ENCODE measurements around the gene DUSP16. TPM values are rescaled to one million over a fixed set of nuclear protein-coding genes. Genes with fewer than 3 reads are reported as not detected.
"Not testable (repeated sequence)": the region's sequence is repeated elsewhere in the genome, so short reads cannot be mapped to it uniquely, and the experiment has no call there.

The DUSP16 gene, protein sequence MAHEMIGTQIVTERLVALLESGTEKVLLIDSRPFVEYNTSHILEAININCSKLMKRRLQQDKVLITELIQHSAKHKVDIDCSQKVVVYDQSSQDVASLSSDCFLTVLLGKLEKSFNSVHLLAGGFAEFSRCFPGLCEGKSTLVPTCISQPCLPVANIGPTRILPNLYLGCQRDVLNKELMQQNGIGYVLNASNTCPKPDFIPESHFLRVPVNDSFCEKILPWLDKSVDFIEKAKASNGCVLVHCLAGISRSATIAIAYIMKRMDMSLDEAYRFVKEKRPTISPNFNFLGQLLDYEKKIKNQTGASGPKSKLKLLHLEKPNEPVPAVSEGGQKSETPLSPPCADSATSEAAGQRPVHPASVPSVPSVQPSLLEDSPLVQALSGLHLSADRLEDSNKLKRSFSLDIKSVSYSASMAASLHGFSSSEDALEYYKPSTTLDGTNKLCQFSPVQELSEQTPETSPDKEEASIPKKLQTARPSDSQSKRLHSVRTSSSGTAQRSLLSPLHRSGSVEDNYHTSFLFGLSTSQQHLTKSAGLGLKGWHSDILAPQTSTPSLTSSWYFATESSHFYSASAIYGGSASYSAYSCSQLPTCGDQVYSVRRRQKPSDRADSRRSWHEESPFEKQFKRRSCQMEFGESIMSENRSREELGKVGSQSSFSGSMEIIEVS
- total RNA-seq = 9.2 and 13.1 TPM in 2 replicates

DNA sequence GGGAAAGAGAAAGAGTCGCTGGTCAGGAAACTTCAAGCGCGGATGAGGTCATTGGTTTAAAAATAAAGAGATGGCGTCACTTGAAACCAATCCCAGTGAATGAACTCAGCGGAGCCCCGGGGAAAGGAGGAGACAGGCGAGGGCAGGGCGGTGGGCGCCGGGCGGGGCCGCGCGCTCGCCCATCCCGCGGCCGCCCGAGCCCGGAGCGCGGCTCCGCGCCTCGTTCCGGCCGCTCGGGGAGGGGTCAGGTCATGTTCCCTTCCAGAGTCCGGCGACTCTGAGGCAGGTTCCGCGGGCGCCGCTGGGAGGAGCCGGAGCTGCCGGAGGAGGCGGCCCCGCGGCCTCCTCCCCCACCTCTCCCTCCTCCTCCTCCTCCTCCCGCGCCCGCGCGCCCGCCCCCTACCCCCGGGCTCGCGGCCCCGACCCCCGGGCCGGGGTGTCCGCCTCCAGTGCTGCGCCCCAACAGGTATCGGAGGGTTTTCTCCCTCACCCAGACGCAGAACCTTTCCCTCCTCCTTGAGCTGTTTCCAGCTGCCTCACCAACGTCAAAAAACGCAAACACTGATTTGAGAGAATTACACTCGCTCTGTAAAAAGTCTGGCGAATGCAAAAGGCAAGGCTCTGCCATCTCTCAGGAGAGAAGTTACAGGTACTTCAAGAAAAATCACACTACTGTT is at the start of gene DUSP16:
Gene DUSP16 (minus strand): TSS at position 279 of the 677 bp plus-strand sequence. CDS start 41,765 bp downstream, outside the sequence.
- peak; percentile 95 for DNase-seq

GRCh38 chr12:12612358-12612757 is 49.7 kb upstream of the DUSP16 start:
- DNase-seq = peak; percentile 69

DNA sequence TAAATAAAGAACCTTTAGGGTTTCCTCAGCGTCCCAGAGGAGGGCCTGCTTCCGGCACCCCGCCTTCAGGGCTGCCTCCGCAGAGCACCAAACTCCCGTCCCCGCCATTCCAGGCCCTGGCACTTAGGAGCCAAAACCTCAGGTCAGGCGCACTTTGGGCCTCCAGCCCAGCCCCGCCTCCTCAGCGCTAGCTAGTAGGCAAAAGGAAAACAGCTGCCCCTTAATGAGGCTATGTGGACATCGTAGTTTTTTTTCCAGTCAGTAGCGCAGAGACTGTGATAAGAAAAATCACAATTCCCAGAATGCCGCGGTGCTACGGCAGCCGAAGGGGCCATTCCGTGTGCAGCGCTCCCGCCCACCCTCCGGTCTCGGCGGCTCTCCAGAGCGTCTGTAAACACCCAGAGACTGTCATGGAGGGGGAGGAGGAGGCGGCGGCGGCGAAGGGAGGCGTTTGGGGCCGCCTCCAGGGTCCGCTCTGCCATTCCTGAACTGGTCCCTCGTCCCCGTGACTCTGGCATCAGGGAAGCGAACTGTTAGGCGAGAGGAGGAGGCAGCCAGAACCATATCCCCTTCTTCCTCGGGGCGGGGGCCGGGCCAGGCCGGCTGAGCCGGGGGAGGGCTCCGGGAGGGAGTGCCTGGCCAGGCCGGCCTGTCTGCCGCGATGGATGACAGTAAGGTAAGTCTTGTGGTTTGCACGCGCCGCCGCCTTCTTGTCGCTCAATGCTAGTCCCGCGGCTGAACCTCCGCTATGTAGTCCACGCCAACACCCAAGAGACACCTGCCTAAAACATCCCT is 49.0 kb upstream of the DUSP16 start, which contains the start of gene CREBL2:
Gene CREBL2 (plus strand): TSS at position 365 of the 795 bp plus-strand sequence. CDS start 297 bp downstream, at position 662.
- peak; percentile 97 for DNase-seq

DNA sequence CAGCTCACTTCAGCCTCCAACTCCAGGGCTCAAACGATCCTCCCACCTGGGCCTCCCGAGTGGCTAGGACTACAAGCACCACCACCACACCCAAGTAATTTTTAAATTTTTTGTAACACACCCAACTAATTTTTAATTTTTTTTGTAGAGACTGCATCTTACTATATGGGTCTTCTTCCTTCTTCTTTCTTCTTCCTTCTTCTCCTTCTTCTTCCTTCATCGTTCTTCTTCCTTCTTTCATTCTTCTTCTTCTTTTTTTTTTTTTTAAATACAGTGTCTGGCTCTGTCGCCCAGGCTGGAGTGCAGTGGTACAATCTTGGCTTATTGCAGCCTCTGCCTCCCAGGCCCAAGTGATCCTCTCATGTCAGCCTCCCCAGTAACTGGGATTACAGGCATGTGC is 48.0 kb upstream of the DUSP16 start:
- DNase-seq = no peak

DNA sequence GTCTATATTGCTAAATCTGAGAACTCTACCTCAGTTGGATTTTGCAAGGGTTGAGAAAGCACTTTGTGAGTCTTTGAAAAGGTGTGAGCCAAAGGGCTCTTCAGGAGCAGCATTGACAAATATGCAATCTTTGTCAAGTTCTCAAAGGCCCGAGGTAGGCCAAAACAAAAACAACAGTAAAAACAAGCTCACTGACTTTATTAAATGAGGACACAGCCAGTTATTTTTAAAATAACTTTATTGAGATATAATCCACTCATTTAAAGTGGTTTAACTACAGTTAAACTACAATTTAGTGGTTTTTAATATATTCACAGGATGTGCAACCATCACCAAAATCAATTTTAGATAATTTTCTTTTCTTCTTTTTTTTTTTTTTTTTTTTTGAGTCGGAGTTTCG is 47.0 kb upstream of the DUSP16 start:
- DNase-seq = no peak

DNA sequence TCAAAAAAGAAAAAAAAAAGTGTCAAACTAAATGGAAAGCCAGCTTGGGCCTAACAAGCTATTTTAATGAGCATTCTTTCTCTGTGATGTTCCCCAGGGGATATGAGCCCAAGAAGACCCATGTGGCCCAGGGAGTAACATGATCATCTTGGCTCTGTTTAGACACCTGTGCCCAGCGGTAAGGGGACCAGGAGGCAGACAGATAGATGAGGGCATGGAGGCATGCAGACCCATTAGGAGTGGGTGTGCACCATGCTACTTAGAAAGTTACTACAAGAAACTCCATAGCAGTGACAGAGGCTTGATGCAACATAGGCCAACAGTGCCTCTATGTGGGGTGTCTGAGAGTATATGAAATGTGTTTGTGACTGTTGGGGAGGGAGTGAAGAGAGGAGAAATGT is 45.9 kb upstream of the DUSP16 start:
- no peak for DNase-seq

DNA sequence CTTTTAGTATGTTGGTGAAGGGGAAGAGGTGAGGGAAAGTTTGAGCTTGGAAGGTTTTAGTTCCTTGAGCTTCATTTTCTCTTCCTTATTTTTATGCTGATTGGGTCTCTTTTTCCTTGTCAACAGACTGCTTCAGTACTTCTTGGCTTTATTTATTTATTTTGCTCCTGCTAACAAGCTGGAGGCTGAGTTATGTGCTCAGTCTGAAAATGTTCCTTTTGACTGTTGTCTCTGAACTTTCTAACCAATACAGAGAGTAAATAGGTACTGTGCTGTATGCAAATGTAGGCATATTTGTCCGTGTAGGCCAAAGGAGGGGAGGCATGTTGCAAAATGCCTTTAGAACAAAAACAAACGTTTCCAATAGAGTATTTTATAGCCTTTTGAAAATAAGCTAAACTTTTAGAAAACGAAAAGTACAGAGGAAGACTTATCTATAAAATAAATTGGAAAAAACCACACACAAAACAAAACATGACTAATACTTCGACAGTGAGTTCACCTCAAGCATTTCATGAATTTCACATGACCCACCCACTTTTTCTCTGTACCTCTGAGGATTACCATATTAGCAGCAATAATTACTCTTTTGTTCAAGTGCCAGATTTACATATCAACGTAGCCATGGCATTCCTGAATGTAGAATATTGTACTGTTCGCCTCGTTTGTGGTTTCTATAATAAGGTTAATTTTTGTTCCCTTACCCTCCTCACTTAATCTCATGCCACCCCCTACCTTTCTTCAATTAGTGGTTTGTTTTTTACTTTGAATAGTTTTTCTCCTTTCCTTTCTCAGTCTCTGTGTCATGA is 44.3 kb upstream of the DUSP16 start:
- DNase-seq = no peak

- DNase-seq = no peak
These were observed 42.1 kb upstream of the DUSP16 start for GRCh38 chr12:12604740-12605139.

DNA sequence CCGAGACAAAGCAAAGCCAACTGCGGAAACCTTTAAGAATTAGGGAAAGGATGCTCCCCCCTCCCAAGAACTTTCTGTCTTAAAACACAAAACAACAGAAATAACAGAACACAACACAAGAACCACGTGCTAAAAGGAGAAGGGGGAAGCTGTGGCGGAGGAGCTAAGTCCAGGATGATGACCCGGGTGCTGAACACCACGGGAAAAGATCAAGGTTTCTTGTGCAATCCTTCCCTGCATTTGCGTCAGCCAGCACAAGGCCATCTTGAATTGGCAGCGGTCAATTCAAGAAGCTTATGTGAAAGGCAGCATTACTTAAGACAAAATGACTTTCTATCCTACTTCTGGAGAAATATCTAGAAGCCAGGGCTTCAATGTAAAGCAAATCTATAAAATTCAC is 38.0 kb upstream of the DUSP16 start:
- no peak for DNase-seq

GRCh38 chr12:12599750-12600643 is 37.3 kb upstream of the DUSP16 start:
- no peak for DNase-seq

- no peak for DNase-seq
These were observed 36.2 kb upstream of the DUSP16 start for GRCh38 chr12:12598864-12599263.

GRCh38 chr12:12596598-12596997 is 33.9 kb upstream of the DUSP16 start:
- DNase-seq = not testable (repeated sequence)

DNA sequence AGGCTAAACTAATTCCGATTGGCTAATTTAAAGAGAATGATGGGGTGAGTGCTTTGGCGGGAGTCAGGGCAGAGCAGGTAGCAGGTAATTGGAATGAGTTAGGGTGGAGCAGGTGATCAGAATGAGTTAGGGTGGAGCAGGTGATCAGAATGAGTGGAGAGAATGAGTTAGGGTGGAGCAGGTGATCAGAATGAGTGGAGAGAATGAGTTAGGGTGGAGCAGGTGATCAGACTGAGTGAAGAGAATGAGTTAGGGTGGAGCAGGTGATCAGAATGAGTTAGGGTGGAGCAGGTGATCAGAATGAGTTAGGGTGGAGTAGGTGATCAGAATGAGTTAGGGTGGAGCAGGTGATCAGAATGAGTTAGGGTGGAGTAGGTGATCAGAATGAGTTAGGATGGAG is 33.3 kb upstream of the DUSP16 start:
- DNase-seq = not testable (repeated sequence)

- no peak for DNase-seq
These were observed 30.3 kb upstream of the DUSP16 start for GRCh38 chr12:12592930-12593329.

DNA sequence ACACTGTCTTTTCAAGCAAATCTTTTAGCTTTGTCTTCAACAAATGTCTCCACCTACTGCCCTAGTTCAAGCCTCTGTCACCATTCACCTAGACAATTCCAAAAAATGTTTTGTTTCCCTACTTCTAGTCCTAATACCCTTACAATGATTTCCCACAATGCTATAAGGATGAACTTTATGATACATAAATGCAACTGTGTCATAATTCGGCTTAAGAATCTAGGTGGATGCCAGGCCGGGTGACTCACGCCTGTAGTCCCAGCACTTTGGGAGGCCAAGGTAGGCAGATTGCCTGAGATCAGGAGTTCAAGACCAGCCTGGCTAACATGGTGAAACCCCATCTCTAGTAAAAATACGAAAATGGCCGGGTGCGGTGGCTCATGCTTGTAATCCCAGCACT is 28.3 kb upstream of the DUSP16 start:
- no peak for DNase-seq

- DNase-seq = not testable (repeated sequence)
These were observed 25.8 kb upstream of the DUSP16 start for GRCh38 chr12:12588436-12588835.

- DNase-seq = no peak
These were observed 25.2 kb upstream of the DUSP16 start for GRCh38 chr12:12587878-12588277.

GRCh38 chr12:12586879-12587675 is 24.4 kb upstream of the DUSP16 start:
- no peak for DNase-seq

DNA sequence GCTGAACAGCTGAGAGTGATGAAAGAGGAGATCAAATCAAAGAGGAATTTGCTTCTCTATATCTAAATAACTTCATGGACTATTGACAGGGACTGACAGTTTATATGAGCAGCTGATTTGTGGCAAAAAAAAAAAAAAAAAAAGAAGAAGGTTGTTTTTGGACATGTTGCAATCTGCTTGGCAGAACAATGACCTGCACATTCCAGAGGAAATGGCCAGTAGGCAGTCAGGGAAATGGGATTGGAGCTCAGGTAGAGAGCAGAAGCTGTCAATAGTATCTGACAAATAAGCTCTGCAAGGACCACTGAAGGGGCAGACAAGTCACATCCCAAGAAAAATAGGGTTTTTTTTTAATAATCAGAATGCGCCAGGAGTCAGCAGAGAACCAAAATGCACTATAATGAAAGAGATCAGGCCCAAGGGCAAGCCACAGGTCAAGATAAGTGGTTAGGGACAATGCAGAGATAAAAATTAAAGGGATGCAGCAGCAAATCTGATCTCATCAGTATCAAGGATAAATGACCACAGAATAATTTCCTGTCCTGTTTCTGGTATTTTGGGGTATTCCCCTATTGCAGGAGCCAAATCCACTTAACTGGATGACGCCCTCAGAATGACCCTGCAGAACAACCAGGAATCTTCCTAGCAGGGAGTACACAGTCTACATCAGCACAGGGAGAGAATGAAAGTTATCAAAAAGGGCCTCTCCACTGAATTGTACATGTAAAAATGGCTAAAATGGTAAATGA is 22.6 kb upstream of the DUSP16 start:
- DNase-seq = peak; percentile 64

All from dermis blood vessel endothelial cell (primary cell).